GM18498 (cell line): ENCODE measurements around the gene POTED.
"Not testable (repeated sequence)": the region's sequence is repeated elsewhere in the genome, so short reads cannot be mapped to it uniquely, and the experiment has no call there.

Source experiments
- ATAC-seq: cut with Tn5 transposase; IDR thresholded peaks from one replicate; pipeline ENCODE4 v1.9.1; 2021; ENCODE audit warnings: mild to moderate bottlenecking, moderate library complexity; ENCODE audit not compliant: unreplicated experiment

POTED gene

DNA sequence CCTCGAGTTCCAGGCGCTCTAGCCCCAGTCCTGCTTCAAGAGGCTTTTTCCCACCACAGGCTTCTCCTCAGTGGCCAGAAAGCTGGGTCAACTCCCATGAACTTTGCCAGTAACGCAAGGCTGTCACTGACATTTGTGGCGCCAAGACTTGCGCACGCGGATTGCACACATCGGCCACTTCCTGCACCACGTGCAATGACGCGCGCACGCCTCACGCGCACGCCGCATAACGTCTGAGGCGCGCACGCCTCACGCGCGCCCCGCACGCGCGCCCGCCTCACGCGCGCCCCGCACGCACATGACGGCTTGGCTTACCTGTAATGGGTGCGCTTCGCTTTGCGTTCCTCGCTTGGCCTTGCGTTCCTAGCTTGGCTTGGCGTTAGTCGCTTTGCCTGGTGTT is at the start of gene POTED:
POTED (plus strand) TSS at position 301 of the 400 bp plus-strand sequence. CDS start 452 bp downstream, outside the sequence.
- not testable (repeated sequence) for ATAC-seq

DNA sequence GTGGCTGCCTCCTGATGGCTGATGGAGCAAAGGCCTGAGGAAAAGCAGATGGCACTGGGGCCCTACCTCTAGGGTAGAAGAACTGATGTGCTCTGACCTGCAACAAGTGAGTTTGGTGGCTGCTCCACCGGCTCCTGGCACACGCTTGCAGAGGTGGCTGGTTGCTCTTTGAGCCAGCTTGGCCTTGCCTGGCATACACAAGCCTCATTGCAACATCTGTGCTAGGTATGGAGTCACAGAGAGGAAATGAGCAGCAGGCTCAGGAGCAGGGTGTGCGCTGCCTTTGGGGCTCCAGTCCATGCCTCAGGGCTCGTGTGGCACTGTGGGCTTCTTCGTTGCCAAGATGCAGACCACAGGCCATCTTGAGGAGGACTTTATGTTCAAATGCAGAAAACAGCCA is 40.5 kb downstream of the POTED start:
- not testable (repeated sequence) for ATAC-seq

DNA sequence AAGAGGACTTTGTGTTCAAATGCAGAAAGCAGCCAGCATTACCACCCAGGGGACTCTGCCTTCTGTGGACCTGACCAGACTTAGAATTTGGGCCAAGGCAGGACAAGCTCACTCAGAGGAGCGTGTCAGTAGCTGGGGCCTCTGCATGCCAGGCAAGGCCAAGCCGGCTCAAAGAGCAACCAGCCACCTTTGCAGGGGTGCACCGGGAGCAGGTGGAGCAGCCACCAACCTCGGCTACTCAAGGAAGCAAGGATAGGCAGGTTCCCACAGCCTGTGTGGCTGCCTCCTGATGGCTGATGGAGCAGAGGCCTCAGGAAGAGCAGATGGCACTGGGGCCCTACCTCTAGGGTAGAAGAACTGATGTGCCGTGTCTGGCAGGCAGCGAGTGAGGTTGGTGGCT is 42.2 kb downstream of the POTED start:
- not testable (repeated sequence) for ATAC-seq
